Measurements from ENCODE around the gene PLK5.
"Not testable (repeated sequence)": the region's sequence is repeated elsewhere in the genome, so short reads cannot be mapped to it uniquely, and the experiment has no call there.

Gene PLK5

GRCh38 chr19:1513499-1514294, 10.2 kb upstream of the PLK5 start:
- DNase-seq (ENCODE audit: low spot score) = peak; percentile 84

DNA sequence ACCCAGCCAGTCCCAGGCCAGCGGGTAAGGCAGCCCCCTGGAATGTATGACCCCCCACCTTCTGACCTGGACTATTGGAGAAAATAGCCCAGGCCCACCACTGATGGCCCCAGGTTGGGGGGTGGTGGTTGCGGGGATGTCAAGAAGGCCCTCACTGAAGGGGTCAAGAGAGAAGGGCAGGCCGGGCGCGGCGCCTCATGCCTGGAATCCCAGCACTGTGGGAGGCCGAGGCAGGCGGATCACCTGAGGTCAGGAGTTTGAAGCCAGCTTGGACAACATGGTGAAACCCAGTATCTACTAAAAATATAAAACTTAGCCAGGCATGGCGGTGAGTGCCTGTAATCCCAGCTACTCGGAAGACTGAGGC, 9.6 kb upstream of the PLK5 start:
- DNase-seq (ENCODE audit: low spot score) = no peak
- TF ChIP-seq CTCF (IDR thresholded peaks at IDR 0.05; ENCODE audit: extremely low read depth, missing control alignments) = no peak

More at GRCh38 chr19:1513499-1514294, 10.2 kb upstream of the PLK5 start:
- TF ChIP-seq CTCF (IDR thresholded peaks at IDR 0.05; ENCODE audit: extremely low read depth, missing control alignments) = peak; percentile 44

- no peak for TF ChIP-seq CTCF (IDR thresholded peaks at IDR 0.05; ENCODE audit: extremely low read depth, missing control alignments)
- no peak for DNase-seq (ENCODE audit: low spot score)
Observed at GRCh38 chr19:1514986-1515721, 8.7 kb upstream of the PLK5 start.

DNA sequence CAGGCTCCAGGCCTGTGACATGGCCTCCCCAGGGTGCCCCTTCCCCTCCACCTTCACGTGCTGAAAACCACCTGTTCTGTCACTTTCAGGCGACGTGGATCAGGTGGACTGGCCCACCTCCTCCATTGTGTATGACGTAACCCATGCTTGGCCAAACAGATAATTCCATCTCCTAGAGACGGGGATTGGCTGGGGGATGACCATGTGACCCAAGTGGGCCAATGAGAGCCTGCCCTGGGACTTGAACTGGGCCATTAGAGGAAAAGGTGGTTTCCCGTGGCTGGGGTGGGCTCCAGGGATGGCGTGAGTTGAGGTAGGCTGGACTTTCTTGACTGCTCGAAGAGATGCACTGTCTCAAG, 7.5 kb upstream of the PLK5 start:
- DNase-seq (ENCODE audit: low spot score) = no peak

GRCh38 chr19:1518471-1518870, 5.4 kb upstream of the PLK5 start:
- no peak for TF ChIP-seq CTCF (IDR thresholded peaks at IDR 0.05; ENCODE audit: extremely low read depth, missing control alignments)
- no peak for DNase-seq (ENCODE audit: low spot score)

More for the DNA sequence above, 7.5 kb upstream of the PLK5 start:
- TF ChIP-seq CTCF (IDR thresholded peaks at IDR 0.05; ENCODE audit: extremely low read depth, missing control alignments) = no peak

DNA sequence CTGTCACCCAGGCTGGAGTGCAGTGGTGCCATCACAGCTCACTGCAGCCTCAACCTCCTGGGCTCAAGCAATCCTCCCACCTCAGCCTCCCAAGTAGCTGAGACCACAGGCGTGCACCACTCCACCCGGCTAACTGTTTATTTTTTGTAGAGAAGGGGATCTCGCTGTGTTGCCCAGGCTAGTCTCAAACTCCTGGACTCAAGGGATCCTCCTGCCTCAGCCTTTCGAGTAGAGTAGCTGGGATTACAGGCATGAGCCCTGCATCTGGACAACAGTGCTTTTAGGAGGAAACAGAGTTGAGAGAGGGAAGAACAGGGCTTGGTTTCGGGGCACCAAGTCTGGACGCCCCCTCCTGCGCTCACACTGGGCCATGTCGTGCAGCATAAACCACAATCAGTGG, 4.1 kb upstream of the PLK5 start:
- not testable (repeated sequence) for DNase-seq (ENCODE audit: low spot score)

DNA sequence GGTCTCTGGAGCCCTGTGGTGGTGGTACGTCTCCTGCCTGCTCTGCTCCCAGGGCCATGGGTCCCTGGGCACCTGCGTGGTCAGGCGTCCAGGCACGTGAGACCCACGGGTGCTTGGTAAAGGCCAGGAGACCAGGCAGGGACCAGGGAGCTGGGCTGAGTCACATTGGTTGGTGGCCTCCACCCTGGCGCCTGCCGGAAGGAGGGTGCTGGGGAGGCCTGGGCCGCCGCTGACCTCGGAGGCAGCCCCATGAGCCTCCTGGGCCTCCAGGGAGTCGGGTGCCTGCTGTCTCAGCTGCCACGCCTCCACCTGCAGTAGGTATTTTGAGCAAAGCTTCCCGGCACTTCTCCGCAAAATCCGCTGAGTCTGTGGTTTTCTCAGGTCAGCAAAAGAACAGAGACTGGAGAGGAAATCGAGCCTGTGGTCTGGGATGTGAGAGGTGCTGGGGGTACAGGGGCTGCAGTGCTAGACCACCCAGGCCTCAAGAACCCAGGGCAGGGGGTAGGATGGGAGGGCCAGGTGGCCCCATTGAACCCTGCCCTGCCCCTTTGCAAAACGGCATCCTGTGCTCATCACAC, 3.6 kb upstream of the PLK5 start:
- TF ChIP-seq CTCF (IDR thresholded peaks at IDR 0.05; ENCODE audit: extremely low read depth, missing control alignments) = no peak
- no peak for DNase-seq (ENCODE audit: low spot score)
